GM10248 (cell line): ENCODE data around the gene CFAP20DC.

Experiments
- CTCF ChIA-PET: fragments of 300-600 bp; sonication (Branson Sonifier 250); formaldehyde crosslinking; extraction: SDS; loops from one replicate; lab custom pipeline; 2021; ENCODE audit warnings: antibody characterized with exemption; lab: Yijun Ruan, JAX
- POLR2A ChIA-PET: fragments of 350-650 bp; sonication (Branson Sonifier 250); formaldehyde crosslinking; extraction: SDS; loops from one replicate; lab custom pipeline; 2020; ENCODE audit warnings: antibody characterized with exemption; lab: Yijun Ruan, JAX
- DNase-seq: peaks from one replicate; pipeline ENCODE4 v3.0.0; 2012; ENCODE audit errors: extremely low spot score
- TF ChIP-seq, protein P1 (sequence below): IDR thresholded peaks from 2 replicates; pipeline ENCODE4 v1.5.1; 2012; ENCODE audit warnings: mild to moderate bottlenecking, low read depth; ENCODE audit errors: extremely low read depth, missing control alignments, control extremely low read depth

Gene CFAP20DC

DNA sequence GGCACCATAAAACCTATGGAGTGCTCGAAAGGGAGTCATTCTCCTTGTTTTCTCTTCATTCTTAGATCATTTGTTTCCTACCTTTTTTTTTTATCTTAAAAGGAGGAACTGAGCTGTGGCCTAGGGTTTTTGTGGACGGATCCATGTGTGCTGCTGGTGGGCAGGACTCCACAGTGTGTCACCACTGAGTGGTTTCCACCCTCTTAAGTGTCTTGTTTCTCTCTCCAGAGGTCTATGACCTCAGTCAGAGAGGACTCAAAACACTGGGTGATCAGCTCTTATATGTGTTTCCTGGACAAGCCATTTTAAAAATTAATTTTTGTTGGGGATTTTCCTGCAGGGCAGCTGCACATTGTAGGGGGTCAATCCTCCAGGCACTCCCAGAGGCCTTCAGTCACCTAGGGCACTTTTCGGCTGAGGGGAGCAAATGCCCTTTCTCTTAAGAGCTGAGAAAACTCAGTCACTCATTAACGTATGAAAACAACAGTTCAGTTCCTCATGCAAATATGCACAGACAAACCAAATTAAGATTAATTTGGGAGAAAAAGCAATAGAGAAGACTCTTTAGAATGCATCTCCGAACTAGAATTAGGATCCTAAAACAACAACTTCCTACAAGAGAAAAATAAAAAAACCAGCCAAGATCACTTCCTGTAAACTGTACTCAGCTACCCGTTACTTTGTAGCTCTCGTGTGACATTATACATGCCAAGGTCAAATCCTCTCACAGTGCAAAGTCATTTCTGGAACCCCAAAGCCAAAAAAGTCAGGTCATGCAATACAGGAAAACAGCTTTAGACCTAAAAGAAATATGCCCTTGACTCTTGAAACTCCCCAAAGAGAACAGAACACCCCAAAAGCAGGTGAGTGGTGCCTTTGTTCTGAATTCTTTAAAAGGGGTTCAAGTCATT, 355.6 kb downstream of the CFAP20DC start:
- POLR2A ChIA-PET = no interaction called here
- TF ChIP-seq, protein P1, sequence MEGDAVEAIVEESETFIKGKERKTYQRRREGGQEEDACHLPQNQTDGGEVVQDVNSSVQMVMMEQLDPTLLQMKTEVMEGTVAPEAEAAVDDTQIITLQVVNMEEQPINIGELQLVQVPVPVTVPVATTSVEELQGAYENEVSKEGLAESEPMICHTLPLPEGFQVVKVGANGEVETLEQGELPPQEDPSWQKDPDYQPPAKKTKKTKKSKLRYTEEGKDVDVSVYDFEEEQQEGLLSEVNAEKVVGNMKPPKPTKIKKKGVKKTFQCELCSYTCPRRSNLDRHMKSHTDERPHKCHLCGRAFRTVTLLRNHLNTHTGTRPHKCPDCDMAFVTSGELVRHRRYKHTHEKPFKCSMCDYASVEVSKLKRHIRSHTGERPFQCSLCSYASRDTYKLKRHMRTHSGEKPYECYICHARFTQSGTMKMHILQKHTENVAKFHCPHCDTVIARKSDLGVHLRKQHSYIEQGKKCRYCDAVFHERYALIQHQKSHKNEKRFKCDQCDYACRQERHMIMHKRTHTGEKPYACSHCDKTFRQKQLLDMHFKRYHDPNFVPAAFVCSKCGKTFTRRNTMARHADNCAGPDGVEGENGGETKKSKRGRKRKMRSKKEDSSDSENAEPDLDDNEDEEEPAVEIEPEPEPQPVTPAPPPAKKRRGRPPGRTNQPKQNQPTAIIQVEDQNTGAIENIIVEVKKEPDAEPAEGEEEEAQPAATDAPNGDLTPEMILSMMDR = no peak
- DNase-seq = no peak
- CTCF ChIA-PET = interaction anchor here (0.9 to 2.6 kb wide), 7 partner anchors 9 to 896 kb away, joined by 3 to 8 read pairs (median 3); no protein-coding TSS in a partner anchor

GRCh38 chr3:58692484-58692883, 357.3 kb downstream of the CFAP20DC start:
- TF ChIP-seq, protein P1 = no peak
- POLR2A ChIA-PET = no interaction called here
- DNase-seq = no peak
- CTCF ChIA-PET = interaction anchor here (0.9 to 2.3 kb wide), 3 partner anchors 9 to 62 kb away, joined by 3 to 8 read pairs (median 3); no protein-coding TSS in a partner anchor
